Liver (tissue), 3 donors: ENCODE data around the gene CLCN2.

ENCODE experiments used
- RAD21 ChIP-seq, 2 donors: IDR thresholded peaks; 2 replicates each; pipeline ENCODE4 v1.6.1; 2016; ENCODE audit warnings: antibody characterized with exemption in 2 of 2, mild to moderate bottlenecking in 2 of 2
- TF ChIP-seq, protein P1 (sequence below): fragments of 150-350 bp; IDR thresholded peaks from 2 replicates; pipeline ENCODE4 v1.5.1; 2017; ENCODE audit warnings: improper control_type of control experiment, low read depth, low read length; ENCODE audit not compliant: missing input control
- donor health status: healthy.
- donor health status: healthy.

DNA sequence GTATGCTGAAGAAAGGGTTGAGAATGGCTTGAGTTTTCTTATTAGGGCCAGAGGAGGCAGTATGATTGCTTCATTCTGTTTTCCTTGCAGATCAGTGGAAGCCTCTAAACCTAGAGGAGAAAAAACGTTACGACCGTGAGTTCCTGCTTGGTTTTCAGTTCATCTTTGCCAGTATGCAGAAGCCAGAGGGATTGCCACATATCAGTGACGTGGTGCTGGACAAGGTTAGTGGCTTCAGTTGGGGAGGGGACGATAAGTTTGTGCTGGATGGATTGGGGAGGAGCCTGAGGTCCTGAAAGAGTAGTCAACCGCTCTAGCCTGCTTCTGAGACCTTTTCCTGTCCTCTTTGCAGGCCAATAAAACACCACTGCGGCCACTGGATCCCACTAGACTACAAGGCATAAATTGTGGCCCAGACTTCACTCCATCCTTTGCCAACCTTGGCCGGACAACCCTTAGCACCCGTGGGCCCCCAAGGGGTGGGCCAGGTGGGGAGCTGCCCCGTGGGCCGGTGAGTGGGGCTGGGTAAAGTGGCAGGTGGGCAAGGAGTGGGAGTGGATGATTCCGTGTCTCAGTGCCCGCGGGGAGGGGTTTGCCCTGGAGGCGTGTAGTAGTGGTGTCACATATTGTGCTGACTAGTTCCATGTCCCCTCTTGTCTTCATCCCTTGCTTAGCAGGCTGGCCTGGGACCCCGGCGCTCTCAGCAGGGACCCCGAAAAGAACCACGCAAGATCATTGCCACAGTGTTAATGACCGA, 38.5 kb downstream of the CLCN2 start:
- TF ChIP-seq, protein P1, sequence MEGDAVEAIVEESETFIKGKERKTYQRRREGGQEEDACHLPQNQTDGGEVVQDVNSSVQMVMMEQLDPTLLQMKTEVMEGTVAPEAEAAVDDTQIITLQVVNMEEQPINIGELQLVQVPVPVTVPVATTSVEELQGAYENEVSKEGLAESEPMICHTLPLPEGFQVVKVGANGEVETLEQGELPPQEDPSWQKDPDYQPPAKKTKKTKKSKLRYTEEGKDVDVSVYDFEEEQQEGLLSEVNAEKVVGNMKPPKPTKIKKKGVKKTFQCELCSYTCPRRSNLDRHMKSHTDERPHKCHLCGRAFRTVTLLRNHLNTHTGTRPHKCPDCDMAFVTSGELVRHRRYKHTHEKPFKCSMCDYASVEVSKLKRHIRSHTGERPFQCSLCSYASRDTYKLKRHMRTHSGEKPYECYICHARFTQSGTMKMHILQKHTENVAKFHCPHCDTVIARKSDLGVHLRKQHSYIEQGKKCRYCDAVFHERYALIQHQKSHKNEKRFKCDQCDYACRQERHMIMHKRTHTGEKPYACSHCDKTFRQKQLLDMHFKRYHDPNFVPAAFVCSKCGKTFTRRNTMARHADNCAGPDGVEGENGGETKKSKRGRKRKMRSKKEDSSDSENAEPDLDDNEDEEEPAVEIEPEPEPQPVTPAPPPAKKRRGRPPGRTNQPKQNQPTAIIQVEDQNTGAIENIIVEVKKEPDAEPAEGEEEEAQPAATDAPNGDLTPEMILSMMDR: no peak
- TF ChIP-seq RAD21 (IDR thresholded peaks at IDR 0.05): peak; percentile 5 to 13
